ENCODE data around the gene AFMID.
"Not testable (repeated sequence)": the region's sequence is repeated elsewhere in the genome, so short reads cannot be mapped to it uniquely, and the experiment has no call there.

AFMID gene

GRCh38 chr17:78186692-78187595, at the start of gene AFMID, which contains the start of gene TK1:
Gene AFMID, plus strand, starts transcription at chr17:78187362. Its CDS starts 9 bp downstream, at chr17:78187371.
Gene TK1, minus strand, starts transcription at chr17:78187052. Its CDS starts 58 bp downstream, at chr17:78186994.
- peak; percentile 79 for DNase-seq (ENCODE audit: low read depth)

GRCh38 chr17:78137392-78138203, 49.6 kb upstream of the AFMID start:
- no peak for DNase-seq (ENCODE audit: low read depth)

GRCh38 chr17:78138204-78139060, 48.7 kb upstream of the AFMID start:
- DNase-seq (ENCODE audit: low read depth): no peak

GRCh38 chr17:78139861-78140168, 47.3 kb upstream of the AFMID start:
- not testable (repeated sequence) for DNase-seq (ENCODE audit: low read depth)

GRCh38 chr17:78140169-78141051, 46.8 kb upstream of the AFMID start:
- no peak for DNase-seq (ENCODE audit: low read depth)

GRCh38 chr17:78141437-78142118, 45.6 kb upstream of the AFMID start:
- DNase-seq (ENCODE audit: low read depth): no peak

GRCh38 chr17:78142119-78142861, 44.9 kb upstream of the AFMID start:
- no peak for DNase-seq (ENCODE audit: low read depth)

- no peak for DNase-seq (ENCODE audit: low read depth)
Measured at GRCh38 chr17:78143214-78144146, 43.7 kb upstream of the AFMID start.

- no peak for DNase-seq (ENCODE audit: low read depth)
Measured at GRCh38 chr17:78144147-78144719, 42.9 kb upstream of the AFMID start.

- DNase-seq (ENCODE audit: low read depth): no peak
Measured at GRCh38 chr17:78144736-78145641, 42.2 kb upstream of the AFMID start.

- DNase-seq (ENCODE audit: low read depth): no peak
Measured at GRCh38 chr17:78146471-78146869, 40.7 kb upstream of the AFMID start.

- DNase-seq (ENCODE audit: low read depth): no peak
Measured at GRCh38 chr17:78146881-78147280, 40.3 kb upstream of the AFMID start.

- DNase-seq (ENCODE audit: low read depth): no peak
Measured at GRCh38 chr17:78147315-78147998, 39.7 kb upstream of the AFMID start.

GRCh38 chr17:78148286-78149016, 38.7 kb upstream of the AFMID start:
- DNase-seq (ENCODE audit: low read depth): no peak

- no peak for DNase-seq (ENCODE audit: low read depth)
Measured at GRCh38 chr17:78151514-78152008, 35.6 kb upstream of the AFMID start.

Measured in non-pigmented ciliary epithelial cell (primary cell).